ENCODE measurements around the gene MYH7B.

MYH7B gene

DNA sequence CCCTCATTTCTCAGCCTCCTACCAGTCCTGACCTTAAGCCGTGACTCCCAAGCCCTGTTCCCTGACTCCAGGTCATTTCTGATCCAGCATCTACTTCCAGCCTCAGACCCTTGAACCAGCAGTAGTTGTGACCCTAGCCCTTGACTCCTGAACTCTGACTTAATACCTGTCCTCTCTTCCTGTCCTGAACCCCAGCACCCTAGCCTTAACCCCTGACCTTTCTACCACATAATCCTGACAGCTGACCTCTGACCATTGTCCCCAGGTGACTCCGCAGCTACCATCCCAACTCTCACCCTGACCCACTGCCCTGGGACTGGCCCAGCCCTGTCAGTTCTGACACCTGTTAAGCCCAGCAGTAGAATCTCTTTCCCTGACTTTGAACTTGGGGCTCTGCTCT lies 42.1 kb downstream of the MYH7B start:
- Histone ChIP-seq H3K27ac (ENCODE audit: low read length) (no peak overlapping the region), H3K4me3 (ENCODE audit: low read length) (no peak overlapping the region), H3K27me3 (ENCODE audit: low read depth, low read length) (no peaks in the 10 kb centered on the region), H3K36me3 (replicated peaks; ENCODE audit: low read depth, low read length) (peaks cover 43% of the 10 kb centered on the region), H3K4me1 (ENCODE audit: low read length) (no peaks in the 10 kb centered on the region), H4K20me1 (ENCODE audit: insufficient read depth, low read length) (no peaks in the 10 kb centered on the region), H3K4me2 (ENCODE audit: low read length) (no peak overlapping the region), H3K79me2 (ENCODE audit: low read length) (no peaks in the 10 kb centered on the region), H3K9ac (ENCODE audit: low read length) (no peak overlapping the region), H2AFZ (ENCODE audit: low read depth, low read length) (no peak overlapping the region), H3K9me3 (ENCODE audit: insufficient read depth, low read length) (no peaks in the 10 kb centered on the region)
- TF ChIP-seq EZH2phosphoT487 (IDR thresholded peaks at IDR 0.05; ENCODE audit: low read depth): no peak
- TF ChIP-seq, protein P1, sequence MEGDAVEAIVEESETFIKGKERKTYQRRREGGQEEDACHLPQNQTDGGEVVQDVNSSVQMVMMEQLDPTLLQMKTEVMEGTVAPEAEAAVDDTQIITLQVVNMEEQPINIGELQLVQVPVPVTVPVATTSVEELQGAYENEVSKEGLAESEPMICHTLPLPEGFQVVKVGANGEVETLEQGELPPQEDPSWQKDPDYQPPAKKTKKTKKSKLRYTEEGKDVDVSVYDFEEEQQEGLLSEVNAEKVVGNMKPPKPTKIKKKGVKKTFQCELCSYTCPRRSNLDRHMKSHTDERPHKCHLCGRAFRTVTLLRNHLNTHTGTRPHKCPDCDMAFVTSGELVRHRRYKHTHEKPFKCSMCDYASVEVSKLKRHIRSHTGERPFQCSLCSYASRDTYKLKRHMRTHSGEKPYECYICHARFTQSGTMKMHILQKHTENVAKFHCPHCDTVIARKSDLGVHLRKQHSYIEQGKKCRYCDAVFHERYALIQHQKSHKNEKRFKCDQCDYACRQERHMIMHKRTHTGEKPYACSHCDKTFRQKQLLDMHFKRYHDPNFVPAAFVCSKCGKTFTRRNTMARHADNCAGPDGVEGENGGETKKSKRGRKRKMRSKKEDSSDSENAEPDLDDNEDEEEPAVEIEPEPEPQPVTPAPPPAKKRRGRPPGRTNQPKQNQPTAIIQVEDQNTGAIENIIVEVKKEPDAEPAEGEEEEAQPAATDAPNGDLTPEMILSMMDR (IDR thresholded peaks at IDR 0.05; ENCODE audit: low read depth, low read length): no peak

DNA sequence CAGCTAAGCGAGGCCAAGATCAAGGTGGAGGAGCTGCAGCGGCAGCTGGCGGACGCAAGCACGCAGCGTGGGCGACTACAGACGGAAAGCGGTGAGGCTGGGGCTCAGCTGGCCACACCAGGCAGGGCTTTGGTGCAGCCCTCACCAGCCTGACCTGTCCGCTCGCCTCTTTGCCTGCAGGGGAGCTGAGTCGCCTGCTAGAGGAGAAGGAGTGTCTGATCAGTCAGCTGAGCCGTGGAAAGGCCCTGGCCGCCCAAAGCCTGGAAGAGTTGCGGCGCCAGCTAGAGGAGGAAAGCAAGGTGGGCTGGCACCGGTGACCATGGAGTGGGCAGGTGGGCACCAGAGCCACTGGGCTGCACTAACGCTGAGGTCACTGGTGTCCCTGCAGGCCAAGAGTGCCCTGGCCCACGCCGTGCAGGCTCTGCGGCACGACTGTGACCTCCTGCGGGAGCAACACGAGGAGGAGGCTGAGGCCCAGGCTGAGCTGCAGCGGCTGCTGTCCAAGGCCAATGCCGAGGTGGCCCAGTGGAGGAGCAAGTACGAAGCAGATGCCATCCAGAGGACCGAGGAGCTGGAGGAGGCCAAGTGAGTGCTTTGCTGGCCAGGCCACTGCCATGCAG lies 42.8 kb downstream of the MYH7B start:
- no peak overlapping the region for H3K4me2 ChIP-seq (ENCODE audit: low read length)
- H3K4me1 ChIP-seq (ENCODE audit: low read length): no peaks in the 10 kb centered on the region
- no peaks in the 10 kb centered on the region for H3K9me3 ChIP-seq (ENCODE audit: insufficient read depth, low read length)
- H4K20me1 ChIP-seq (ENCODE audit: insufficient read depth, low read length): no peaks in the 10 kb centered on the region
- H3K4me3 ChIP-seq (ENCODE audit: low read length): no peak overlapping the region
- H3K36me3 ChIP-seq (replicated peaks; ENCODE audit: low read depth, low read length): peaks cover 40% of the 10 kb centered on the region
- H3K27me3 ChIP-seq (ENCODE audit: low read depth, low read length): no peaks in the 10 kb centered on the region
- H3K79me2 ChIP-seq (ENCODE audit: low read length): no peaks in the 10 kb centered on the region
- no peak overlapping the region for H3K27ac ChIP-seq (ENCODE audit: low read length)
- no peak overlapping the region for H2AFZ ChIP-seq (ENCODE audit: low read depth, low read length)
- no peak overlapping the region for H3K9ac ChIP-seq (ENCODE audit: low read length)
- TF ChIP-seq EZH2phosphoT487 (IDR thresholded peaks at IDR 0.05; ENCODE audit: low read depth): no peak
- TF ChIP-seq, protein P1 (IDR thresholded peaks at IDR 0.05; ENCODE audit: low read depth, low read length): no peak

DNA sequence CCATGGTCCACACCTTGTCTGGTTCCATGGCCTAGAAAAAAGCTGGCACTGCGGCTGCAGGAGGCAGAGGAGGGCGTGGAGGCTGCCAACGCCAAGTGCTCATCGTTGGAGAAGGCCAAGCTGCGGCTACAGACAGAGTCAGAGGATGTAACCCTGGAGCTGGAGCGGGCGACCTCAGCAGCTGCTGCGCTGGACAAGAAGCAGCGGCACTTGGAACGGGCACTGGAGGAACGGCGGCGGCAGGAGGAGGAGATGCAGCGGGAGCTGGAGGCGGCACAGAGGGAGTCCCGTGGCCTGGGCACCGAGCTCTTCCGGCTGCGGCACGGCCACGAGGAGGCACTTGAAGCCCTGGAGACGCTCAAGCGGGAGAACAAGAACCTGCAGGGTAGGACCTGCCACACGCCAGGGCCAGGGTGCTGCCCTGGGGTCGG lies 43.4 kb downstream of the MYH7B start:
- H3K9ac ChIP-seq (ENCODE audit: low read length): no peak overlapping the region
- H3K27ac ChIP-seq (ENCODE audit: low read length): no peak overlapping the region
- no peaks in the 10 kb centered on the region for H3K4me1 ChIP-seq (ENCODE audit: low read length)
- H2AFZ ChIP-seq (ENCODE audit: low read depth, low read length): no peak overlapping the region
- H3K9me3 ChIP-seq (ENCODE audit: insufficient read depth, low read length): no peaks in the 10 kb centered on the region
- peaks cover 35% of the 10 kb centered on the region for H3K36me3 ChIP-seq (replicated peaks; ENCODE audit: low read depth, low read length)
- H3K27me3 ChIP-seq (ENCODE audit: low read depth, low read length): no peaks in the 10 kb centered on the region
- no peaks in the 10 kb centered on the region for H3K79me2 ChIP-seq (ENCODE audit: low read length)
- no peak overlapping the region for H3K4me3 ChIP-seq (ENCODE audit: low read length)
- TF ChIP-seq, protein P1 (IDR thresholded peaks at IDR 0.05; ENCODE audit: low read depth, low read length): no peak
- TF ChIP-seq EZH2phosphoT487 (IDR thresholded peaks at IDR 0.05; ENCODE audit: low read depth): no peak
- no peaks in the 10 kb centered on the region for H4K20me1 ChIP-seq (ENCODE audit: insufficient read depth, low read length)
- H3K4me2 ChIP-seq (ENCODE audit: low read length): no peak overlapping the region

DNA sequence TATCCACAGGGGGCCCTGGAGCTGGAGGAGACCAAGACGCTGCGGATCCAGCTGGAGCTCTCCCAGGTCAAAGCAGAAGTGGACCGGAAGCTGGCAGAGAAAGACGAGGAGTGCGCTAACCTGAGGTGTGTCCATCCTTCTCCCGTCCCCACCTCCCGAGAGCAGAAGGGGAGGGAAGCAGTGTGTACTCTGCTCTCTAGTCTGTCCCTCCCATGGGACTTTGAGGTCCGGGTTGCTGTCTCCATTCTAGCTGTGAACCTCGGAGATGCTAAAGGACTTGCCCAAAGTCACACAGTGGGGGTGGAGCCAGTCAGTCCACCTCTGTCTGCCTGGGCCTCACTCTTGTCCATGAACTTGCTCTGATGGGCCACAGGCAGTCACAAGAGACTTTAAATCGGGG lies 44.1 kb downstream of the MYH7B start:
- H3K4me1 ChIP-seq (ENCODE audit: low read length): no peaks in the 10 kb centered on the region
- H3K4me3 ChIP-seq (ENCODE audit: low read length): no peak overlapping the region
- H3K36me3 ChIP-seq (replicated peaks; ENCODE audit: low read depth, low read length): peaks cover 35% of the 10 kb centered on the region
- no peak overlapping the region for H3K9ac ChIP-seq (ENCODE audit: low read length)
- H3K4me2 ChIP-seq (ENCODE audit: low read length): no peak overlapping the region
- no peak for TF ChIP-seq EZH2phosphoT487 (IDR thresholded peaks at IDR 0.05; ENCODE audit: low read depth)
- TF ChIP-seq, protein P1 (IDR thresholded peaks at IDR 0.05; ENCODE audit: low read depth, low read length): no peak
- H3K27ac ChIP-seq (ENCODE audit: low read length): no peak overlapping the region
- H3K27me3 ChIP-seq (ENCODE audit: low read depth, low read length): no peaks in the 10 kb centered on the region
- no peak overlapping the region for H2AFZ ChIP-seq (ENCODE audit: low read depth, low read length)
- no peaks in the 10 kb centered on the region for H4K20me1 ChIP-seq (ENCODE audit: insufficient read depth, low read length)
- H3K79me2 ChIP-seq (ENCODE audit: low read length): no peaks in the 10 kb centered on the region
- H3K9me3 ChIP-seq (ENCODE audit: insufficient read depth, low read length): no peaks in the 10 kb centered on the region
